Lower lobe of right lung (tissue), 2 donors: ENCODE results near the gene PSME3. TPM values are rescaled to one million over a fixed set of nuclear protein-coding genes. Genes with fewer than 3 reads are reported as not detected.
A peak's percentile ranks its signal among the peaks of the same experiment; 100 is the strongest.

Source experiments
- ATAC-seq, 2 donors: fragments of 200-7000 bp; cut with Tn5 transposase; one replicate each; pipeline ENCODE4 v1.9.1; 2020 to 2022; ENCODE audit warnings: mild to moderate bottlenecking in 2 of 2, moderate library complexity in 2 of 2
- DNase-seq: peaks from one replicate; pipeline ENCODE4 v3.0.0-alpha.2; 2020
- H3K27ac ChIP-seq: fragments of 200-600 bp; one replicate; pipeline ENCODE4 v1.8.0; 2022
- H3K27me3 ChIP-seq: fragments of 200-600 bp; one replicate; pipeline ENCODE4 v1.8.0; 2022; ENCODE audit warnings: low read depth
- H3K36me3 ChIP-seq: fragments of 200-600 bp; one replicate; pipeline ENCODE4 v1.8.0; 2022; ENCODE audit warnings: mild to moderate bottlenecking
- H3K4me1 ChIP-seq: fragments of 200-600 bp; one replicate; pipeline ENCODE4 v1.8.0; 2022
- H3K4me3 ChIP-seq: fragments of 200-600 bp; one replicate; pipeline ENCODE4 v1.8.0; 2022; ENCODE audit warnings: mild to moderate bottlenecking
- H3K9me3 ChIP-seq: fragments of 200-600 bp; one replicate; pipeline ENCODE4 v1.8.0; 2022
- CTCF ChIP-seq: fragments of 200-600 bp; IDR thresholded peaks from one replicate; pipeline ENCODE4 v1.8.0; 2022; ENCODE audit warnings: antibody characterized with exemption, mild to moderate bottlenecking
- intact Hi-C: fragments of 100-400 bp; cut with DNase I; formaldehyde crosslinking; loops from one replicate; pipeline ENCODE4 v1.11.0; 2022
- total RNA-seq: library from RNA; stranded (reverse); fragmentation: NEBNext Ultra II Directional; extraction: Animal tissue kit (Norgen Biotek cat#: 25700); gene quantifications from one replicate; pipeline ENCODE4 v1.2.1, GENCODE V29; 2021
- donor health status: DM: no; HTN: yes; CAD: no; lungs with severe emphysema.

Gene PSME3
- total RNA-seq, 1 donor from 2014 or later = 81.6 TPM

- Histone ChIP-seq H3K36me3 (peaks cover 6% of the 10 kb centered on the region), H3K9me3 (no peaks in the 10 kb centered on the region), H3K4me3 (peak overlapping the region; percentile 98), H3K4me1 (peaks cover 20% of the 10 kb centered on the region), H3K27ac (peak overlapping the region; percentile 83), H3K27me3 (no peaks in the 10 kb centered on the region)
- peak; percentile 11 to 40 for ATAC-seq
- TF ChIP-seq CTCF = no peak
- DNase-seq = no peak
- intact Hi-C loops = no loop called here
Measured at GRCh38 chr17:42797067-42798007, 35.9 kb upstream of the PSME3 start.

- intact Hi-C loops = no loop called here
- Histone ChIP-seq H3K4me1 (peaks cover 20% of the 10 kb centered on the region), H3K9me3 (no peaks in the 10 kb centered on the region), H3K27me3 (no peaks in the 10 kb centered on the region), H3K36me3 (peaks cover 6% of the 10 kb centered on the region), H3K27ac (peak overlapping the region; percentile 83), H3K4me3 (peak overlapping the region; percentile 98)
- DNase-seq (no peak), ATAC-seq (no peak)
- no peak for TF ChIP-seq CTCF
Measured at GRCh38 chr17:42798011-42798382, 35.2 kb upstream of the PSME3 start.

- intact Hi-C loops = no loop called here
- Histone ChIP-seq H3K27me3 (no peaks in the 10 kb centered on the region), H3K27ac (peak within 1 kb of the TSS; percentile 83), H3K9me3 (no peaks in the 10 kb centered on the region), H3K4me3 (peak within 1 kb of the TSS; percentile 98), H3K4me1 (peaks cover 20% of the 10 kb centered on the region), H3K36me3 (peaks cover 6% of the 10 kb centered on the region)
- DNase-seq = peak; percentile 93
- TF ChIP-seq CTCF = no peak
- peak; percentile 96 to 98 for ATAC-seq
Measured at GRCh38 chr17:42798383-42799380, 34.5 kb upstream of the PSME3 start, which contains the start of the genes CNTD1 and COA3. Gene CNTD1, plus strand, starts transcription at chr17:42798861. Its CDS starts 207 bp downstream, at chr17:42799068. Gene COA3, minus strand, starts transcription at chr17:42798704. Its CDS starts 23 bp downstream, at chr17:42798681.

GRCh38 chr17:42803074-42803883, 29.9 kb upstream of the PSME3 start:
- TF ChIP-seq CTCF = no peak
- Histone ChIP-seq H3K4me1 (peaks cover 5% of the 10 kb centered on the region), H3K27ac (no peak overlapping the region), H3K27me3 (no peaks in the 10 kb centered on the region), H3K36me3 (no peaks in the 10 kb centered on the region), H3K4me3 (no peak overlapping the region), H3K9me3 (no peaks in the 10 kb centered on the region)
- intact Hi-C loops = no loop called here
- DNase-seq (no peak), ATAC-seq (no peak)
